SHP77 (cell line): ENCODE results near the gene LDLRAD4.

ENCODE experiments used
- DNase-seq, 2 experiments: peaks; one replicate each; lab custom pipeline; 2025; lab: John Stamatoyannopoulos, UW

LDLRAD4 gene

DNA sequence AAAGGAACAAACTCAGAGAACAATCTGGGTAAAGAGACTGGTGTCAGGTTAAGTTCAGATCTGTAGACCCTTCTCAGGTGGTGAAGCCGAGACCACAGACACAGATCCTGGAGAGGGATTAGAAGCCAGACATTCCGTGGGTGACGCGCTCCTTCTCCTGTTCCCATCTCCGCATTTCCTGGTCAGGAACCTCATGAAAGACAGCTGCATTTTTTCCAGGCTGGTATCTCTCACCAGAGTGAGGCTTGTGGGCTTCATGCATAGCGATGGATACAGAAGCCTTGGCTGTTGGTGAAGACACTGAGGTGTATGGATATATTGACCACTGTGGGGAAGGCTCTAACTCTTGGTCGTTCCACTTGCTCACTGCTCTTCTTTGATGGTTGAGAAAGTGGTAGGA, 355.2 kb downstream of the LDLRAD4 start:
- DNase-seq = no peak

DNA sequence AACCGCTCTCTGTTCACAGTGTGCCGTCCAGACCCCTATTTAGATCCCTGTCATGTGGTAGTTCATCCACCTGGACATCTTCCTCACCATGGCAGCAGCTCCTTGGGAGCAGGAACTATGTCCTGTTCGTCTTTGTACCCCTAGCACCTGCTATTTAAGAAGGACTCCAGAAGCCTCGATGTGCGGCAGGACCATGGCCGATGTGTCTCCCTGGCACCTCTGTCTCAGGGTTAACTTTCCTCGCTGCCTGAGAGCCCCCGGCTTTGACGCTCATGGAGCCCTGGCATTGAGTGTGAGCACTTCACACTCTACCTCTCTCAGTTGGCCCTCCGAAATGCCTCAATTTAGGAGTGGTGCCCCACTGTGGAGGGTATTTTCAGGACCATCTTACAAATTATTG, 355.8 kb downstream of the LDLRAD4 start:
- DNase-seq = no peak

DNA sequence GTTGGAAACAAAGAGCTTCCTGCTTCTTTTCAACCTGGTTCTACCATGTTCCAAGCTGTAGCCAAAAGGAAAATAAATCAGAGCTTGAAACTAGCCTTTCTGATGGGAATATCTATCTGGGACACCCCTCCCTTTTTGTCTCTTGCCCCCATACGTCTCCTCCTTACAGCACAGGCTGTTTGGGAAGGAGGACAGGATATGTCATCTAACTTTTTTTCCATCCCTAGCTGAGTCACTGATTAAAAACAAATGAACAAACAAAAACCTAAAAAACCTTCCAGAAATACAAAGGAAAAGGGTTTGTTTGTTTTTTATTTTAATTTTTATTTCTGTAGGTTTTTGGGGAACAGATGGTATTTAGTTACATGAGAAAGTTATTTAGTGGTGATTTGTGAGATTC, 356.2 kb downstream of the LDLRAD4 start:
- no peak for DNase-seq

DNA sequence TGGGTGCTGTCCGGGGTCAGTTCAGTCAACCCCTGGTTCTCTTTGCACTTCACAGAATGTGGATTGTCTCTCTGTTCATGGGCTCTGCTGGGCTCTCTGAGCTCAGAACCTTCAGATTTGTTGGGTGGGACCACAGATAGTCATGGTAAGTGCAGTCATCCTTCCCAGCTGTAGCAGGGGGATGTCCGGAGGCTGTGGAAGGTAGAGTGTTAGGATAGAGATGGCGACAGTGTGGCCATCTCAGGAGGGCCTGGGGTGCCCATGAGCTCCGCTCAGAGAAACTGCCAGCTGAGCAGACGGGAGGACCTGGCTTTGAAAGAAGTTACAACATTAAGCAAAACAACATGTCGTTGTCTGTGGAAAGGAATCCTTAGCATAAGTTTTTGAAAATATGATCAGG, 358.0 kb downstream of the LDLRAD4 start:
- no peak for DNase-seq

DNA sequence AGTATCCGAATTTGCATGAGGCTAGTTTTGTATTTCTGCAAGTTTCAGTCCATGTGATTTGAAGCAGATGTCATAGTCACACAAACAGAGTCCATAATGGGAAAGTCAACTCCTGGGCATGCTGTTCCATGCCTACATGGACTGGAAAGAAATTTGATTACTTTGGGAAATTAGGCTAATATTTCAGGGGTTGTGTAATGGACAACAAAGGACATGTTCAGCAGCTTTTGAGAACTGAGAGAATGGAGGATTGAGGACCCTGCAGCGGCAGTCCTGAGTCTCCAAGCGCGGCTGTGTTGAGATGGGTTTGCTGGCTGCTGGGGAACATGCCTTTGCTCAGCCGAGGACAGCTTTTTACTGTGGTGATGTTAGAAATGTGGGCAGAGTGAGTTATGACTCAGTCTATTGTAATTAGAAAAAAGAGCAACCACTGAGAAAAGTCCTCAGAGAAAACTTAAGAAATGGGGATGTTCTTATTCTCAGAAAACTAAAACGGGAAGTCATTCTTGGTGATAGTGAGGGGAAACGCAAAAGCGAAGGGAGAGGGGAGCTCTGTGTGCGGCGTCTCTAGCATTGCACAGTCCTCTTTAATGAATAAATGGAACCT, 358.6 kb downstream of the LDLRAD4 start:
- no peak for DNase-seq

DNA sequence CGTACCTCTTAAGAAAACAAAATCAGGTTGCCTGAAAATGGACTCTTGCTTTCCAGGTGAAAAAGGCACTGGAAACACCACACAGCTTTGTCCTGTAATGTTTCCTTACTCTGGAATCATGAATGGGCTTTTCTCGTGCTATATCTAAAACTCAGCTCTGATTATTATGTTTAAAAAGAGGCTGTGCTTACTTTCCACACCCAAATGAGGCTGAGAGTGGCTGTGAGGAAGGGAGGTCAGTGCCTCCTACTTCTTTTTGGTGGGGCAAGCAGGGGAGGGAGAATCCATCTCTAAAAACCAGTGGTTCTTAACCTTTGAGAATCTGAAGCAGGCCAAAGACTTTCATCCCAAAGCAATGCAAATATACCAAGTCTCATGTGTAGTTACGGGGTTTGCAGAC, 359.2 kb downstream of the LDLRAD4 start:
- DNase-seq = no peak

DNA sequence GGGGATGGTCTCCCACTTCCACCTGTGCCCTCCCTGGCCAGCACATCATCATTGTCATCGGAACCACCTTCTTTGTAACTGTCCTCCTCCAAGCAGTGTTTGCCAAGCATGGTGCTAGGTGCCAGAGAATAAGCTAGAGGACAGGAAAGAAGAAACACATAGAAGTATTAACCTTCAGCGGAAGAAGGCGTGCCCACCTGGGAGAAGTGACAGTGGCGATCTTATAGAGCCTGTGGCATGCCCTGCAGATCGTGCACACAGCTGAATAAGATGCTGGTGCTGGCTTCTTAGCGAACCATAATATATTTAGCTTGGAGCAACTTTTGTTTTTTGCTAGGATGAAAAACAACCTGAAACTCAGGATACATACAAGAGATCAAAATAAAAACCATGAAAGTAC, 359.8 kb downstream of the LDLRAD4 start:
- no peak for DNase-seq

DNA sequence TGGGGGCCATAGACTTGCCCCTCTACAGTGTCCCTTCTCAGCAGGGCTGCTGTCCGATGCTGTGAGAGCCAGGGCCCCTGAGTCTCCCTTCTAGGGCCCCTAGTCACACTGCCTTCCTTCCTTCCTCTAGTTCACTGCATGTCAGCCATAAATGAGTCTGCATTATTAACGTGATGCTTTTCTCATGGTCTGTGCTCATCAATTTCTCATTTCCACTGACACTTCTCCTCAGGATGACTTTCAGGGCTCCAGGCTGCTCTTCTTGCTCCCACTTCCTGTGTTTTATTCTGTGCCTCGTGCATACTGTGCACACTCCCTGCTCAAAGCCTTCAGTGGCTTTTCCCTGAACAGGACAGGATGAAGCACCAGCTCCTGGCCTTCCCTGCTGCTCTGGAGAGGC, 361.3 kb downstream of the LDLRAD4 start:
- no peak for DNase-seq

DNA sequence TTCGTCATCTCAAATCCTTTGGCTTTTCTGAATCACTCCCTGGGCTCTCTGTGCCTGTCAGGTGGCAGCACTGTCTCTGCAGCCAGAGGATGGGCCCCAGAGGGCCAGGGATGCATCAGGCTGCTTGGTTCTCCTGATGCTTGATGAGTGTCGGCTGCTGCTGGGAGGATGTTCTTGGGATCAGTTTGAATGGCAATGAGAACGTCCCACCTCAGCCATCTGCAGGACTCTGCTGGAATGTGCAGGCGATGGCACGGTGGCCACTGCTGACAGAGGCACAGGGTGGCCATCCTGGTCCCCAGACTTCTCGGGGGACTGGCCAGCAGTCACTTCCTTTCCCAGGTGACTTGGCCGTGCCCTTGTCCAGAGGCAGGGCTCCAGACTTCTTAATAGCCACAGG, 361.8 kb downstream of the LDLRAD4 start:
- no peak for DNase-seq

DNA sequence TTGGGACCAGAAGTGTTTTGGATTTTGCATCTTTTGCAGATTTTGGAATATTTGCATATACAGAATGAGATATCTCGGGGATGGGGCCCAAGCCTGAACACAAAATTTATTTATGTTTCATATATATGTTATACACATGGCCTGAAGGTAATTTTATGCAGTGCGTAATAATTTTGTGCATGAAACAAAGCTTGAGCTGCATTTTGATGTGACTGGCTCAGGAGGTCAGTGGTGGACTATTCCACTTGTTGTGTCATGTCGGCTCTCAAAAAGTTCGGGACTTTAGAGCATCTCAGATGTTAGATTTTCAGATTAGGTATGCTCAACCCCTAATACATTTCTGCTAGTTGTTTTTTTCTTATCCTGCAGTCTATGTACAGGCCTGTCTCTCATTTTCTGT, 362.4 kb downstream of the LDLRAD4 start:
- no peak for DNase-seq

DNA sequence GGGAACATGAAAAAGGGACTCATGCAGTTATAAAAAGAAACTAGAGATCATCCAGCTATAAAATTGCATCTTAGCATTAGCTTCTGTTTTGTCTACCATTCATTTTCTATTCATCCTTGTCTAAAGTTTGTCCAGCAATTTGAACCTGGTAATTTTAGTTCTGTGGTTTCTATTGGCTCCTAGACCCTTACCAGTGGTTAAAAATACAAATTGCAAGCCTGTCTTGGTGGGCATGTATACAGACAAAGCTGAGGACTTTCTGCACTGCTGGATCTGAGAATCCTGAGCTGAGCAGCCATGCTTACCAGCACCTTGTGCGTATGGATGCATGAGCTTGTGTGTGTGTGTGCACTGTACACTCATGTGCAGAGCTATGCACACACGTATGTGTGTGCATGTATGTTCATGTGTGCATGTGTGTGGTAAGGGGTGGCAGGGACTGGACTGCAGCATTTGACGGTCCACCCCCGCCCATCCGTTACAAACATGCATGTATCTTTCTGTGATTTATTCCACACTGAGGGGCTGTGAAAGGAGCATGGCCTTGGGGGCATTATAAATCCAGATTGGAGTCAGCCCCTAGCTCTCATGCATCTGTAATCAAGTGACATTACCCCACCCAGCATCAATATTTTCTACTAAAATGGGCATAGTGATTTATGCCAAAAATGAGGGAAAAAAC, 363.1 kb downstream of the LDLRAD4 start:
- no peak for DNase-seq

DNA sequence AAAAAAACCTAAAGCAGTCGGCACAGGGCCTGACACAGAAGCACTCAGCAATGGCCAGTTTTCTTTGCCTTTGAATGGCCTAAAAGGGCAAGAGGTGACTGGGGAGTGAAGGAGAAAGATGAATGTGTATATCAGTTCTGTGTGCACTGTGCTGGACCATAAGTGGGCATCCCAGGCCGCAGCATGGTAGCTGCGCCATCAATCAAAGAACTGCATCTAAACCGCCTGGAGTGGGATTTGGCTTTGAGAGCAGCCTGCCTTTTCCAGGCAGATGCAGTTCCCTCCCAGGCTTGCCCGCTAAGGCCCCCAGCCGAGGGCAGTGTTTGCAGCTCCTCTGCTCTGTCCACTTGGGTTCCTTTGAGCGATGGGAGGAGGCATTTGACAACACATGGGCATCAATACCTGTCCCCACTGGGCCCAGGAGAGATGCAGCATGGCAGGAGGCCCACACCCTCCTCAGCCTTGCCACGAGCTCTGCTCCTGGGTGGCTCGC, 363.7 kb downstream of the LDLRAD4 start:
- no peak for DNase-seq

DNA sequence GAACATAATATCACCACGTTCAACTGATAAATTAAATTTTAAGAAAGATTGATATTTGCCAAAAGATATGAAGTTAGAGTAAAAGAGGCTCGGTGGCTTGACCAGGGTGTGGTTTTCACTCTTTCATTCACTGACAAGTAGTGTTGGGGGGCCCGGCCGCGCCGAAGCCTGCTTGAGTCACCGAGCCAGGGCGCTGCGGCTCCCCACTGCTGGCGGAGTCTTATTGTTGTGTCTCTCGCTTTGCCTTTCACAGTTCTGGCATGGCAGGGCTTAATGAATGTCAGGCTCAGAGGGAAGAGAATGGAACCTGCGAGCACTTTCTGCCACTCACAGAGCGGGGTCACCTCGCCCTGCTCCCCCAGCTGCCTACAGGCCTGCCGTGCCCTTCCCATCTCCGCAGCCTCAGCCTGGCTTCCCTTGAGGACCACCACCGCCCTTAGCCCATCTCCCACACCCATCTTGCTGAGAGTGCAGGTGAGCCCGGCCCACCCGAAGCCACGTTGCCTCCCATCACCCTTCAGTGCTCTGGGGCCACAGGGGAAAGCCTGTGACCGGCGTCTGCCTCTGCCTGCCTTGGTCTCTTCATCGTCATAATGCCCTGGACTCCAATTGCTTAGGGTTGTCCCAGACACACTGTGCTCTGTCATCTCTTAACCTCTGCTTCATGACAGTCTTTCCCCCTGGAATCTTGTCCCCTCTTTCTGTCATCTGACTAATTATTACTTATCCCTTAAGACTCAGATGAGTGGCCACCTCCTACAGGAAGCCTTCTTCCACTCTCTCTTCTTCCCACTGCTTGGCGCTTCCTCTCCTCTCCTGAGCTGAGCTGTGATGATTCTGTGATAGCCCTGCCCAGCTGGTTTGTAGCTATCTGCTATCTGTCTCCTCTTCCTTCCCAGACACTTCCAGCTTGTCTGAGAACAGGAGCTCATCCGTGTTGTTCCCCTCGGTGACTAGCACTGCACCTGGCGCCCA, 365.3 kb downstream of the LDLRAD4 start:
- no peak for DNase-seq

DNA sequence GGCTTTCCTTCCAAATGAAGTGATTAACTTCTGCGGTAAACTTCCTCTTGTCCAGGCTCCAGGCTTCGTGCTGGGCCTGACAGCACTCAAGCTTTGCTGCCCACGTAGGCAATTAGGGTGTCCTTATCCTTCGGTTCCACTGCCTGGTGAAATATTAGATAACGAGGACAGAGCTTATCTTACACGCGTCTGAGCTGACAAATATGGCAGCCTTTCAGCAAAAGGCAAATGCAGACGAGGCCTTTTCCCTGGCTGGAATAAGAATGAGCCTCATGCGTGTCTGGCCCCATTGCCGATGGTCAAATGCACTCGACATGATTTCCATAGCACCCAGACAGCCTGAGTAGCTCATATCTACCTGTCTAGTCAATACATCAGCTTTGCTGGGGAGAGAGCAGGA, 366.3 kb downstream of the LDLRAD4 start:
- DNase-seq = no peak

DNA sequence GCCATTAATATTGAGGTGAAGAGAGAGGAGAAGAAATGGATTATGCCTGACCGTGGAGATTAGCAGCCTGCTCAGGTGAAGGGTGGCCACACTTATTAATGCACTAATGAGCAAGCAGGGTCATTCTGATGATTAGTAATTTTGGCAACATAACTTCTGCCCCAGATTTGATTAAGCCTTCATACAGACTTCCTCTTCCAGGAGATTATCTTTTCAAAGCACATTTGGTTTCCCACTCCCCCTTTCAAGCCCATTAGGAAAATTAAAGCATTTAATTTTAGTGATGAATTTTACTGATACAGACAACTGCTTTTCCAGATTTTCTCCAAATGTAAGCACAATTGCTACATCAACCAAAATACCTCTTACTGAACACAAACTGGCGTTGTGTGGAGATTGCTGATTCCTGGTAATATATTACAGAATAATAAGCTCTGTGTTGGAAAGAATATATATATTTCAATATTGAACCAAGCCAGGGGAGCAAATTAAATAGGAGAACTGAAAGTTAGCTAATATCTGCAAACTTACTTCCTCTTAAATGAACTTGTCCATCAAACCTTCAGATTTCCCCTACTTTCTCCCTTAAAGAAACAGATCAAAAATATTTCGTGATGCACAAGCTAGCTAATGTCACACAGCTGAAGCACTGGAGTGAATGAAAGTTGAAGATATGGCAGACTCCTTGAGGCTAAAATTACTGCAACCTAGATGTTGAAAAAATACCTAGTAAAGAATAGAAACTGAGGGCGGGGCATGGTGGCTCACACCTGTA, 367.0 kb downstream of the LDLRAD4 start:
- DNase-seq = no peak

DNA sequence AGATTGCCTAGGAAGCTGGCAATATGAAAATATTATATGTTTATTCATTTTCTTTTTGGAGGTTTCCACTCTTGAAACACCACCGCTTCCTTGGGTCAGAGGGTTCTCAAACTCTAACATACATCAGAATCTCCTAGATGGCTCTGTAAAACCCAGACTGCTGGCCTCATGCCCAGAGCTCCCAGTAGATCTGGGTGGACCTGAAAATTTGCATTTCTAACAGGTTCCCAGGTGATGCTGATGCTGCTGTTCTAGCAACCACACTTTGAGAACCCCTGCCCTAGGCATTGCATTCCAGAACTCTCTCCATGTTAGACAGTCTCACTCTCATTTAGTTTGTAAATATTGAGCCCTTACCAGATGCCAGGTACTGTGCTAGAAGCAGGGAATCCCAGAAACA, 368.4 kb downstream of the LDLRAD4 start:
- DNase-seq = no peak

DNA sequence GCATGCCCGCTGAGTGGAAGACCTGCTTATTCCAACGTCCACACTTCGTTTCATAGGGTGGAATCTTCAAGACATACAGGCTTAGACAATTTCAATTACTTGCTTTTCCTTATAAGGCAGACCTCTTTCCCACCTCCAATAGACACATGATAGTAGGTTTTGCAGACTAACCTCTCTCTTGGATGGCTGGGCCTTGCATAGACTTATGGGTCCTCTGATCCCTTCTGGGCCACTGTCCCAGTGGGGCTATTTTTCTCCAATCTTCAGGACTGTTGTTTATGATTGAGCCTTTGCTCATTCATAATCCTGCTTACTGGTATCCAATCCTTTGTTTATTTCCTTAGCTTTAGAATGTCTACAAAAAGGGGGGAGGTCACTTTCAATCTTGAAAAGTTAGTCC, 368.9 kb downstream of the LDLRAD4 start:
- DNase-seq = no peak

DNA sequence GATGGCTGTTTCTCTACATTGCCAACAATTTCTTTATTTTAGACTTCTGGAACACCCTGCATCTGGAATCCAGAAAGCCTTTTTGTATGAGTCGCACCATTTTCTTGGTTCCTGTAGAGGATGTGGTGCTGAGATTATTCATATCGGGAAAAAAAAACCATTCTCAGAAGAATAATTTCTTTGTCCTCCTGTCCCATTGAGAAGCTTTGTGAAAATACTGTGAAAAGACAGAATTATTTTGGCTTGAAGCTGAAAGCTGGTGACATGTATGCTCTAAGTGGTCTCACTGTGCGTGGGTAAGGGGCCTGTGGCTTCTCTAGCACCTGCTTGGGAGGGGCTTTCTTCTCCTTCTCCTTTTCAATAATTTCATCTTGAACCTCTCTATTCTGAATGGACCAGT, 369.4 kb downstream of the LDLRAD4 start:
- no peak for DNase-seq

DNA sequence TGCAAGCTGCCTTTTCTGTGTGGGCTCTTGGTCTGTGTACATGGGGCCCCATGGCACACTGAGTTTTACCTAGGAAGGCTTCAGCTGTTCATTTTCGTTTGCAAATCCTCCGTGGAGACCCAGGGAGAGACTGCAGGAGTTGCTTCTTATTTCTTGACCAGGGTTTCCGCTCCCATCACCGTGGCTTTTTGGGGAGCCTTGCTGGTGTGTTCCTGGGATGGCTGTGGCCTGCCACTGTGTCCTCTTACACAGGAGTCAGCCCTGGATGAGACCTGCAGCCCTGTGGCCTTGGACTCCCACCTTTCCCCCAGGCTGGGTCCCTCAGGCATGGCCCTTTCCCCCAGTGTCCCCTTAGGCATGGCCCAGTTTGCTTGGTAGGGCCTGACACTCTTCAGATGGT, 370.8 kb downstream of the LDLRAD4 start:
- DNase-seq = no peak

DNA sequence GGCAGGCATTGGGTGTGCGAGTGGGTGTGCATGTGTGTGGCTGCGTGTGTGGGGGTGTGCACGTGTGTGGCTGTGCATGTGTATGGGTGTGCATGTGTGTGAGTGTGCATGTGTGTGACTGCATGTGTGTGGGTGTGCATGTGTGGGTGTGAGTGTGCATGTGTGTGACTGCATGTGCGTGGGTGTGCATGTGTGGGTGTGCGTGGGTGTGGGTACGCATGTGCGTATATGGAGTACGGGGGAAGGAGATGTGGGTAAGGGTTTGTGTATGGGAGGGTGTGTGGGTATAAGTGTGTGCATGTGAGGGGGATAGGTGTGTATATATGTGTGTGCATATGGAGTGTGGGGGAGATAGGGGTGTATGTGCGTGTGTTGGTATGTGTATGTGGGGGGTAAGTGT, 371.4 kb downstream of the LDLRAD4 start:
- no peak for DNase-seq

DNA sequence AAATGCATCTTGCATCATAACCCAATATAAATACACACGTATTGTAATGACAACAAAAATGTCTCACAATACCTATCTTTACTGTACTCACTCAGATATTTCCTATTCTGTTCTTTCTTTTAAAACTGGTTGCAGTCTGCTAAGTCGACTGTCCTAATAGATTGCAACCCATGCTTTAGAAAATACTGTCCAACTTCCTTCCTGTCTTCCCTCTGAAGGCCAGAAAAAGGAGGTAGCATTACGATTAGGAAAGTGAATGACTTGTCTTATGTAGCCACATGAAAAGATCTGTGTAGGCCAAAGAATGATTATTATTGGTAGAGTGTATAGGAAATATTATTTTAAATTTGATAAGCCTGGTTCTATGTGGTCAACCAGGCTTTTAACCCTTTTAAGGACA, 373.7 kb downstream of the LDLRAD4 start:
- DNase-seq = no peak

DNA sequence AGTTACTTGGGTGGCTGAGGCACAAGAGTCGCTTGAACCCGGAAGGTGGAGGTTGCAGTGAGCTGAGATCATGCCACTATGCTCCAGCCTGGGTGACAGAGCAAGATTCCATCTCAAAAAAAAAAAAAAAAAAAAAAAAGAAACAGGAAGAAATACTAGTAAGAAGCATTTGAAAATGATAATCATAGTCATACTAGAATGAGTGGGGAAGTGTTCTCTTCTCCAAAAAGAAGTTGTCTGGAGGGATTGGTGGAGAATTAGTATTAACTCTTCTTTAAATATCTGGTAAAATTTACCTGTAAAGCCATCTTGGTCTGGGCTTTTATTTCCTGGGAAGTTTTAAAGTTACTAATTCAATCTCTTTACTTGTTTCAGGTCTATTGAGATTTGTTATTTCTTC, 376.0 kb downstream of the LDLRAD4 start:
- no peak for DNase-seq
